ENCODE measurements around the gene PARS2.

DNA sequence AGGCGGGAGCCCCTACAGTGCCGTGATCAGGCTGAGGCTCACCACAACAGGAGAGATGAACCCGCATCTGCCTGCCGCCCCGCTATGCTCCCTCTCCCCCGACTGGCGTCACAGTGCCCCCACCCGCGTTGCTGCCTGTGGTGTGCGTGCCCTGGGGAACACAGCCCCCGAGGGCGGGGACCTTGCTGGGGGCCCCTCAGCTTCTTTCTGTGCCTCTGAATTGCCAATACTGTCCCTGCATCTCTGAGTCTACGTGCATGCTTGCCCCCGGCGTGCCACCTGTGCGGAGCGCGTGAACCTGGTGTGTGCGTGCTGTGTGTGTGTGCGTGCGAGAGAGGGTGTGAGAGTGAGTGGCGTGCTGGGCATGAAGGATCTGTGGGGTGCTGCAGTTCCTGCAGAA, 10.3 kb downstream of the PARS2 start:
- TF ChIP-seq, protein P1, sequence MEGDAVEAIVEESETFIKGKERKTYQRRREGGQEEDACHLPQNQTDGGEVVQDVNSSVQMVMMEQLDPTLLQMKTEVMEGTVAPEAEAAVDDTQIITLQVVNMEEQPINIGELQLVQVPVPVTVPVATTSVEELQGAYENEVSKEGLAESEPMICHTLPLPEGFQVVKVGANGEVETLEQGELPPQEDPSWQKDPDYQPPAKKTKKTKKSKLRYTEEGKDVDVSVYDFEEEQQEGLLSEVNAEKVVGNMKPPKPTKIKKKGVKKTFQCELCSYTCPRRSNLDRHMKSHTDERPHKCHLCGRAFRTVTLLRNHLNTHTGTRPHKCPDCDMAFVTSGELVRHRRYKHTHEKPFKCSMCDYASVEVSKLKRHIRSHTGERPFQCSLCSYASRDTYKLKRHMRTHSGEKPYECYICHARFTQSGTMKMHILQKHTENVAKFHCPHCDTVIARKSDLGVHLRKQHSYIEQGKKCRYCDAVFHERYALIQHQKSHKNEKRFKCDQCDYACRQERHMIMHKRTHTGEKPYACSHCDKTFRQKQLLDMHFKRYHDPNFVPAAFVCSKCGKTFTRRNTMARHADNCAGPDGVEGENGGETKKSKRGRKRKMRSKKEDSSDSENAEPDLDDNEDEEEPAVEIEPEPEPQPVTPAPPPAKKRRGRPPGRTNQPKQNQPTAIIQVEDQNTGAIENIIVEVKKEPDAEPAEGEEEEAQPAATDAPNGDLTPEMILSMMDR (IDR thresholded peaks at IDR 0.05), result no peak
- no peak for TF ChIP-seq POLR2A (IDR thresholded peaks at IDR 0.05)
